H1 (cell line): ENCODE results near the gene CAMTA1. TPM values are rescaled to one million over a fixed set of nuclear protein-coding genes. Genes with fewer than 3 reads are reported as not detected.

Source experiments
- CTCF ChIA-PET: fragments of 300-600 bp; sonication (Branson Sonifier 250); formaldehyde crosslinking; loops from one replicate; lab custom pipeline; 2021; ENCODE audit not compliant: partially characterized antibody; lab: Charles Lee
- POLR2A ChIA-PET: fragments of 300-600 bp; sonication (Branson Sonifier 250); formaldehyde crosslinking; loops from one replicate; lab custom pipeline; 2021; ENCODE audit warnings: inconsistent platforms; ENCODE audit not compliant: partially characterized antibody; lab: Charles Lee
- DNase-seq, 2 experiments: peaks; one replicate each; pipeline versions ENCODE4 v3.0.0 to v3.0.0-alpha.2; 2010 to 2022; ENCODE audit warnings: low spot score in 2 of 2, low read depth in 1 of 2, mixed read lengths in 1 of 2
- FAIRE-seq: peaks from 2 replicates; lab custom pipeline; 2011; peaks lifted over from hg19 to GRCh38; lab: Jason Lieb, UNC
- H2AFZ ChIP-seq: 2 replicates; pipeline ENCODE4 v1.8.1; 2012; ENCODE audit warnings: low read length, inconsistent platforms
- H2AK5ac ChIP-seq: 2 replicates; pipeline ENCODE4 v1.6.1; 2013; ENCODE audit warnings: low read depth, low read length
- H2BK120ac ChIP-seq: replicated peaks from 2 replicates; pipeline ENCODE3; 2013; ENCODE audit warnings: low read depth, low read length, inconsistent platforms
- H2BK12ac ChIP-seq: 2 replicates; pipeline ENCODE4 v1.6.1; 2013; ENCODE audit warnings: low read depth, low read length
- H2BK15ac ChIP-seq: 2 replicates; pipeline ENCODE4 v1.6.1; 2013; ENCODE audit warnings: low read length
- H2BK20ac ChIP-seq: 2 replicates; pipeline ENCODE4 v1.6.1; 2013; ENCODE audit warnings: low read length
- H2BK5ac ChIP-seq: 2 replicates; pipeline ENCODE4 v1.6.1; 2013; ENCODE audit warnings: low read depth, low read length
- H3K14ac ChIP-seq: 2 replicates; pipeline ENCODE4 v1.6.1; 2013; ENCODE audit warnings: inconsistent platforms; ENCODE audit not compliant: insufficient read length
- H3K18ac ChIP-seq: 2 replicates; pipeline ENCODE4 v1.6.1; 2013; ENCODE audit warnings: low read length; ENCODE audit errors: extremely low read depth
- H3K23ac ChIP-seq: 2 replicates; pipeline ENCODE4 v1.6.1; 2013; ENCODE audit warnings: inconsistent platforms; ENCODE audit not compliant: insufficient read length
- H3K23me2 ChIP-seq: 2 replicates; pipeline ENCODE4 v1.6.1; 2013; ENCODE audit warnings: low read depth, low read length
- H3K27ac ChIP-seq: 2 replicates; pipeline ENCODE4 v1.6.1; 2011; ENCODE audit warnings: low read depth, low read length, inconsistent platforms
- H3K27me3 ChIP-seq, 4 experiments: replicated peaks in 1 of 4; 1 replicate in 1 of 4; 2 replicates in 3 of 4; pipeline versions ENCODE4 v1.6.1 to v1.8.1; 2011 to 2013; ENCODE audit warnings: low read length in 3 of 4, mild to moderate bottlenecking in 3 of 4, inconsistent platforms in 2 of 4, mixed read lengths in 2 of 4, moderate library complexity in 1 of 4; ENCODE audit not compliant: control insufficient read depth in 3 of 4, insufficient read depth in 3 of 4; ENCODE audit errors: extremely low read depth in 1 of 4
- H3K36me3 ChIP-seq, 4 experiments: 2 replicates each; pipeline versions ENCODE4 v1.6.1 to v1.8.1; 2011 to 2013; ENCODE audit warnings: mild to moderate bottlenecking in 4 of 4, low read length in 3 of 4, moderate library complexity in 2 of 4, control low read depth in 1 of 4, inconsistent platforms in 1 of 4; ENCODE audit not compliant: insufficient read depth in 4 of 4, control insufficient read depth in 2 of 4
- H3K4ac ChIP-seq: replicated peaks from 2 replicates; pipeline ENCODE3; 2013; ENCODE audit warnings: low read length, low read depth, mixed read lengths, inconsistent platforms; ENCODE audit not compliant: insufficient read length
- H3K4me1 ChIP-seq, 4 experiments: replicated peaks in 1 of 4; 1 replicate in 1 of 4; 2 replicates in 3 of 4; pipeline versions ENCODE4 v1.6.1 to v1.8.1; 2011 to 2013; ENCODE audit warnings: low read length in 3 of 4, inconsistent platforms in 2 of 4, mixed read lengths in 1 of 4; ENCODE audit not compliant: insufficient read depth in 4 of 4, control insufficient read depth in 3 of 4
- H3K4me2 ChIP-seq, 2 experiments: 2 replicates each; pipeline versions ENCODE4 v1.6.1 to v1.8.1; 2011 to 2013; ENCODE audit warnings: low read depth in 2 of 2, low read length in 2 of 2, control low read depth in 1 of 2, inconsistent platforms in 1 of 2, mild to moderate bottlenecking in 1 of 2; ENCODE audit not compliant: insufficient read depth in 1 of 2
- H3K4me3 ChIP-seq, 4 experiments: fragments of 200-600, 300-600 bp in 1 of 4; sonication (generic), shearing (Covaris generic), sonication (Bioruptor Twin) in 1 of 4; 2 replicates each; pipeline versions ENCODE4 v1.5.1 to v1.8.1; 2011 to 2016; ENCODE audit warnings: low read length in 4 of 4, low read depth in 3 of 4, control low read depth in 2 of 4, inconsistent platforms in 2 of 4, mild to moderate bottlenecking in 2 of 4, mixed read lengths in 1 of 4, moderate library complexity in 1 of 4; ENCODE audit not compliant: insufficient read depth in 2 of 4; ENCODE audit errors: extremely low read depth in 1 of 4
- H3K56ac ChIP-seq: replicated peaks from 2 replicates; pipeline ENCODE3; 2013; ENCODE audit warnings: low read depth, mild to moderate bottlenecking, mixed read lengths, low read length, inconsistent platforms; ENCODE audit not compliant: insufficient read length
- H3K79me1 ChIP-seq: 2 replicates; pipeline ENCODE4 v1.6.1; 2013; ENCODE audit warnings: low read depth, low read length, control low read depth
- H3K79me2 ChIP-seq, 2 experiments: 2 replicates each; pipeline versions ENCODE4 v1.6.1 to v1.8.1; 2012 to 2013; ENCODE audit warnings: low read length in 2 of 2, mild to moderate bottlenecking in 2 of 2, inconsistent platforms in 1 of 2; ENCODE audit not compliant: insufficient read depth in 2 of 2, control insufficient read depth in 1 of 2
- H3K9ac ChIP-seq, 4 experiments: replicated peaks in 1 of 4; 1 replicate in 1 of 4; 2 replicates in 3 of 4; pipeline versions ENCODE4 v1.6.1 to v1.8.1; 2011 to 2013; ENCODE audit warnings: low read depth in 3 of 4, low read length in 3 of 4, control low read depth in 2 of 4, mild to moderate bottlenecking in 2 of 4, moderate library complexity in 2 of 4, inconsistent platforms in 1 of 4; ENCODE audit errors: extremely low read depth in 1 of 4
- H3K9me3 ChIP-seq, 2 experiments: 2 replicates each; pipeline versions ENCODE4 v1.6.1 to v1.8.1; 2012 to 2013; ENCODE audit warnings: mild to moderate bottlenecking in 2 of 2, moderate library complexity in 2 of 2, control low read depth in 1 of 2, inconsistent platforms in 1 of 2, low read depth in 1 of 2, low read length in 1 of 2, mixed read lengths in 1 of 2; ENCODE audit not compliant: insufficient read depth in 2 of 2
- H4K20me1 ChIP-seq, 2 experiments: replicated peaks in 1 of 2; 2 replicates each; pipeline versions ENCODE3 to v1.8.1; 2011 to 2013; ENCODE audit warnings: inconsistent platforms in 2 of 2, low read length in 2 of 2, mild to moderate bottlenecking in 1 of 2; ENCODE audit not compliant: insufficient read depth in 2 of 2, control insufficient read depth in 1 of 2
- H4K5ac ChIP-seq: 2 replicates; pipeline ENCODE4 v1.6.1; 2013; ENCODE audit warnings: low read length, low read depth, mixed read lengths, inconsistent platforms; ENCODE audit not compliant: insufficient read length
- H4K8ac ChIP-seq: 2 replicates; pipeline ENCODE4 v1.8.0; 2013; ENCODE audit warnings: mild to moderate bottlenecking, moderate library complexity, low read length, inconsistent platforms; ENCODE audit not compliant: insufficient read depth; ENCODE audit errors: extremely low read depth
- H4K91ac ChIP-seq: replicated peaks from 2 replicates; pipeline ENCODE3; 2013; ENCODE audit warnings: low read length, mixed read lengths, inconsistent platforms; ENCODE audit not compliant: insufficient read length
- HDAC6 ChIP-seq: IDR thresholded peaks from one replicate; pipeline ENCODE4 v1.7.1; 2012; ENCODE audit warnings: low read depth, mild to moderate bottlenecking, inconsistent platforms, low read length, moderate library complexity
- KDM4A ChIP-seq: IDR thresholded peaks from one replicate; pipeline ENCODE4 v1.7.1; 2012; ENCODE audit warnings: low read depth, mild to moderate bottlenecking, moderate library complexity, low read length, inconsistent platforms; ENCODE audit not compliant: severe bottlenecking
- RAD21 ChIP-seq, 2 experiments: IDR thresholded peaks in 1 of 2; conservative IDR thresholded peaks in 1 of 2; 2 replicates each; pipeline ENCODE4 v1.6.1; 2011; ENCODE audit warnings: low read depth in 2 of 2, low read length in 2 of 2, improper control_type of control experiment in 1 of 2, inconsistent platforms in 1 of 2, mild to moderate bottlenecking in 1 of 2, moderate library complexity in 1 of 2
- RXRA ChIP-seq: IDR thresholded peaks from 2 replicates; pipeline ENCODE4 v1.6.1; 2011; ENCODE audit warnings: low read depth, mild to moderate bottlenecking, low read length, moderate library complexity; ENCODE audit not compliant: insufficient read depth
- WGBS, 2 experiments: shearing (Covaris generic) in 1 of 2; methylation state at CpG; one replicate each; pipeline versions ENCODE4 v1.1.6 to v1.1.7; 2013 to 2015; ENCODE audit warnings: low lambda C conversion rate in 2 of 2, mixed read lengths in 2 of 2, inconsistent platforms in 1 of 2, low coverage in 1 of 2, missing lambda C conversion rate in 1 of 2; ENCODE audit not compliant: insufficient replicate concordance in 2 of 2, insufficient coverage in 1 of 2, insufficient read length in 1 of 2; ENCODE audit errors: extremely low coverage in 1 of 2, missing lambda C conversion rate in 1 of 2; 5-methylcytosine and 5-hydroxymethylcytosine counted together
- polyA plus RNA-seq, 7 experiments: library from polyadenylated mRNA; depleted of rRNA in 3 of 7; stranded (reverse) in 5 of 7; unstranded in 2 of 7; fragments of >200 nt in 5 of 7; fragments of 200-250 nt in 2 of 7; gene quantifications; 1 replicate in 5 of 7; 2 replicates in 1 of 7; 4 replicates in 1 of 7; pipeline versions ENCODE4 v1.2.1 to v1.2.3, GENCODE V29; 2011 to 2013; ENCODE audit warnings: missing spikeins in 2 of 7, mixed read lengths in 2 of 7
- total RNA-seq: library from RNA; stranded (reverse); fragmentation: NEBNext Ultra II Directional; extraction: Animal tissue kit (Norgen Biotek cat#: 25700); gene quantifications from 2 replicates; pipeline ENCODE4 v1.2.1, GENCODE V29; 2021

The CAMTA1 gene
- total and polyA plus RNA-seq, 2 of the 8 experiments (the other 6 are each of a cell fraction or from before 2014, with no cell fraction given): 65.0 to 119 TPM

DNA sequence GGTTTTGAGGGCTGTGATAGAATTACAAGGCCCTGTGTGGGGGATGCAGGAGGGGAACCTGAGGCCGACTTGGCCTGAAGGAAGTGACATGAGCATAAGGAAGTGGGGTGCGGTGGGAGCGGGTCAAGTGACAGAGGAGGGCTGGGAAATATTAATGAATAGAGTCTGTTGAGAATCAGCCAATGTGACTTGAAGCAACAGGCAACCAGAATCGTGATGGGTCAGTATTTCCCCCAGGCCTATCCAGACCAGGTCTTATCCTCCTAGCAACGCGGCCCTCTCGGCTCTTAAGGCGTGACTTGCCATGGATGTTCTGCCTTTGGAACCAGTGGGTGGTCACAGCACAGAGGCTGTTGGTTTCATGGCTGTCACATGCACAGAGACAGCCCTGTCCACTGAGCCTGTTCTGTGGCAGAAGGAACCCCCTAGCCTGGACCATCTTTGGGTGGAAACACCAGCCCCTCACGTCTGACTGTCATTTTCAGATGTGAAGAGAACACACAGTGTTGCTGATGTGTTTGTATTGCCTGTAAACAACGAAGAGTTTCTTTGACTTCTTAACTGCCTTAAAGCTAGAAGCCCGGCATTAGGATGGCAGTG lies 468.8 kb downstream of the CAMTA1 start:
- Histone ChIP-seq H3K4me2 (no peak overlapping the region), H4K8ac (no peak overlapping the region), H3K36me3 (no peaks in the 10 kb centered on the region), H2AK5ac (no peak overlapping the region), H4K20me1 (no peaks in the 10 kb centered on the region), H4K5ac (no peak overlapping the region), H3K79me2 (no peaks in the 10 kb centered on the region), H3K14ac (no peak overlapping the region), H3K27ac (no peak overlapping the region), H2AFZ (no peak overlapping the region), H2BK20ac (no peak overlapping the region), H3K23me2 (no peaks in the 10 kb centered on the region), H3K79me1 (no peaks in the 10 kb centered on the region), H3K4me3 (no peak overlapping the region), H2BK15ac (no peak overlapping the region), H2BK5ac (no peak overlapping the region), H3K27me3 (no peaks in the 10 kb centered on the region), H2BK12ac (no peak overlapping the region), H3K9me3 (no peaks in the 10 kb centered on the region), H4K91ac (no peak overlapping the region), H2BK120ac (no peak overlapping the region), H3K56ac (no peak overlapping the region), H3K9ac (no peak overlapping the region), H3K4me1 (peaks cover 0 to 11% (median 6%) of the 10 kb centered on the region in 4 experiments; a peak in 4 of 7 replicates), H3K18ac (no peak overlapping the region), H3K4ac (no peak overlapping the region), H3K23ac (no peak overlapping the region)
- WGBS, 2 experiments: 92% methylated on average over 11 of the region's 11 CpGs; no CpG with 5 or more reads in 1 of the 2 experiments
- TF ChIP-seq RAD21 (IDR thresholded peaks at IDR 0.05 in 1 of 2, conservative IDR thresholded peaks at IDR 0.05 in 1 of 2; ENCODE audit: low read depth in 2 of 2, low read length in 2 of 2): no peak
- TF ChIP-seq RXRA: no peak
- no peak for TF ChIP-seq HDAC6
- no peak for TF ChIP-seq KDM4A
- POLR2A ChIA-PET: no interaction called here
- DNase-seq (no peak), FAIRE-seq (no peak)
- CTCF ChIA-PET: interaction anchor here (0.9 to 1.5 kb wide), 2 partner anchors 7 to 32 kb away, joined by 3 read pairs; no protein-coding TSS in a partner anchor
